HG03354 (cell line): Measurements from ENCODE around the gene LTO1.
"Not testable (repeated sequence)": the region's sequence is repeated elsewhere in the genome, so short reads cannot be mapped to it uniquely, and the experiment has no call there.

Experiments used
- ATAC-seq: cut with Tn5 transposase; IDR thresholded peaks from one replicate; pipeline ENCODE4 v1.9.1; 2021; ENCODE audit warnings: mild to moderate bottlenecking; ENCODE audit not compliant: unreplicated experiment, poor library complexity, severe bottlenecking

Gene LTO1

GRCh38 chr11:69637941-69638871 is 36.9 kb downstream of the LTO1 start:
- ATAC-seq: no peak

GRCh38 chr11:69637198-69637940 is 37.8 kb downstream of the LTO1 start:
- ATAC-seq: no peak

- ATAC-seq: no peak
Measured at GRCh38 chr11:69636512-69637197, 38.5 kb downstream of the LTO1 start.

- no peak for ATAC-seq
Measured at GRCh38 chr11:69635804-69636511, 39.2 kb downstream of the LTO1 start.

- no peak for ATAC-seq
Measured at GRCh38 chr11:69635195-69635594, 40.0 kb downstream of the LTO1 start.

GRCh38 chr11:69634590-69634989 is 40.6 kb downstream of the LTO1 start:
- ATAC-seq: no peak

- no peak for ATAC-seq
Measured at GRCh38 chr11:69634069-69634468, 41.1 kb downstream of the LTO1 start.

GRCh38 chr11:69632900-69633299 is 42.3 kb downstream of the LTO1 start:
- no peak for ATAC-seq

- no peak for ATAC-seq
Measured at GRCh38 chr11:69630424-69630823, 44.7 kb downstream of the LTO1 start.

- ATAC-seq: no peak
Measured at GRCh38 chr11:69630017-69630416, 45.1 kb downstream of the LTO1 start.

- ATAC-seq: no peak
Measured at GRCh38 chr11:69627551-69627950, 47.6 kb downstream of the LTO1 start.

- no peak for ATAC-seq
Measured at GRCh38 chr11:69625476-69625875, 49.7 kb downstream of the LTO1 start.

GRCh38 chr11:69624293-69624692 is 50.9 kb downstream of the LTO1 start:
- ATAC-seq: no peak

GRCh38 chr11:69622097-69622681 is 53.0 kb downstream of the LTO1 start:
- ATAC-seq: not testable (repeated sequence)

GRCh38 chr11:69620683-69621290 is 54.4 kb downstream of the LTO1 start:
- ATAC-seq: no peak

- no peak for ATAC-seq
Measured at GRCh38 chr11:69618237-69618636, 56.9 kb downstream of the LTO1 start.

GRCh38 chr11:69617682-69618081 is 57.5 kb downstream of the LTO1 start:
- no peak for ATAC-seq

GRCh38 chr11:69617220-69617619 is 57.9 kb downstream of the LTO1 start:
- ATAC-seq: no peak
